GM12892 (cell line): ENCODE measurements around the gene SLC16A8.

Source experiments
- POLR2A ChIP-seq: IDR thresholded peaks from 2 replicates; pipeline ENCODE4 v1.6.1; 2011; ENCODE audit warnings: low read depth, low read length, control low read depth
- POLR2AphosphoS5 ChIP-seq: IDR thresholded peaks from 2 replicates; pipeline ENCODE4 v1.6.1; 2011; ENCODE audit warnings: low read depth, low read length, control low read depth
- TAF1 ChIP-seq: IDR thresholded peaks from 2 replicates; pipeline ENCODE4 v1.6.1; 2011; ENCODE audit warnings: low read depth, mild to moderate bottlenecking, control low read depth, low read length, borderline replicate concordance

DNA sequence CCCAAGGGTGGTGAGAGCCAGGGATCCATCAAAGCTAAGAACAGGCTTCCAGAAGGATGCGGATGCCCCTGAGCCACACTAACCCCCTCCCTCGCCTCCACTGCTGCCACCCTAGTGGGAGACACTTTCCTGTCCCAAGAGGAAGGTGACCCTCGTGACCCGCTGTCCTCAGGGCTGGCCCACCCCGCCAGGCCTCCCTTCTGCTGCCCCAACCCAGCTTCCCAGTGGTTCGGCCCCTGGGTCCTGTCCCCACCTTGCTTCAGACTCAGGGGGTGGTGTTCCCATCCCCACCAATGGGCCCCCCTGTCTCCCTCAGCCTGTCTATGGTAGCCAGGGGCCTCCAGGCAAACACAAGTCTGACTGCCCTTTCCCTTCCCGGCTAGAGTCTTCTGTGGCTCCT, 33.3 kb downstream of the SLC16A8 start:
- TF ChIP-seq TAF1 (no peak), POLR2A (no peak), POLR2AphosphoS5 (no peak)
